ENCODE measurements around the gene NKD2.
"Not testable (repeated sequence)": the region's sequence is repeated elsewhere in the genome, so short reads cannot be mapped to it uniquely, and the experiment has no call there.

The NKD2 gene

GRCh38 chr5:1069720-1070088, 61.1 kb downstream of the NKD2 start:
- no peak for DNase-seq (ENCODE audit: low read depth in 2 of 2)

DNA sequence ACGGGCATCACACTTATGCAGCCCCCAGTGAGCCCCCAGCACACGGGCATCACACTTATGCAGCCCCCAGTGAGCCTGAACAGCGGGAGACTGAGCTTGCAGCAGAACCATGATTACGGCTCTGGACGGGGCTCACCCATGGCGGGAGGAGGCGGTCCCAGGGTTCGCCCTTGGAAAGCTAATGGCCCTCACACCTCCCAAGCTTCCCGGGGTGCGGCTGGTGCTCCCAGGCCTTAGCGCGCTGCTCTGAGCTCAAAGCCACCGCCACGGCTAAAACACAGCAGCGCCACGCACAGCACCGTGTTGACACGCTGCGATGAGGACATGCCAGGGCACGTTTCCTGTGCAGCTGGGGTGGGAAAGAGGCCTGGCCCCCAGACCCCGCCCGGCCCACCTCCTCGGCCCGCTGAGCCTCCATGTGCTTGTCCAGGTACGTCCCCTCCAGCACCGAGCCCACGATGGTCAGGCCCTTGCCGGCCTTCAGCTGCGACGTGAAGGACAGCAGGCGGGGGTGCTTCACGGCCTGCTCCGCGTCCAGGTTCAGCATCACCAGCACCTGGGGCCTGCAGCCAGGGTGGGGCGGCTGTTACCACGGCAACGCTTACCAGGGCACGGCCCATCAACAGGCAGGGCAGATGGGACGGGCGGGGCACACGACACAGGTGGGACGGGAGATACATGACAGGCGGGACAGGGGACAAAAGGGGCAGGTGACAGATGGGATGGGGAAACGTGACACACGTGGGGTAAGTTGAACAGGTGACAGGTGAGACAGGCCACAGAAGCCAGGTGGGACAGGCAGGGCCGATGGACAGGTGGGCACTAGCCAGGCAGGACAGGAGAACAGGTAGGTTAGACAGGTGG, 64.9 kb downstream of the NKD2 start:
- no peak for DNase-seq (ENCODE audit: low read depth in 2 of 2)

DNA sequence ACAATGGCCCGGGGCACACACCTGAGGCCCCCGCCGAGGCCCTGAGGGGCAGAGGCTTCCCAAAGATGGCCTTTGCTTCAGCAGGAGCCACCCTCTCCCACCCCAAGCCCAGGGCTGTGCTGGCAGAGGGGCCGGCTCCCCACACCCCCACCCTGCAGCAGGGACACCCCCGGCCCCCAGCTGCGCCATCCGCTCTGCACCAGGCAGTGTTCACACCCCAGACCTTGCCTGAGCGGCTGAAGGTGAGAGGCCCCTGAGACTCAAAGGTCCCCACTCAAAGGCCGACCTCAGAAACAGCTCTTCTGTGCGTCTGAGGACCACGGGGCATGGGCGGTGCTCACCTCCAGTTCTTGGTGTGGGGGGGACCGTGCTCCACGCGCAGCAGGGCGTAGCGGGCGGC, 65.6 kb downstream of the NKD2 start:
- DNase-seq (ENCODE audit: low read depth in 2 of 2) = no peak

DNA sequence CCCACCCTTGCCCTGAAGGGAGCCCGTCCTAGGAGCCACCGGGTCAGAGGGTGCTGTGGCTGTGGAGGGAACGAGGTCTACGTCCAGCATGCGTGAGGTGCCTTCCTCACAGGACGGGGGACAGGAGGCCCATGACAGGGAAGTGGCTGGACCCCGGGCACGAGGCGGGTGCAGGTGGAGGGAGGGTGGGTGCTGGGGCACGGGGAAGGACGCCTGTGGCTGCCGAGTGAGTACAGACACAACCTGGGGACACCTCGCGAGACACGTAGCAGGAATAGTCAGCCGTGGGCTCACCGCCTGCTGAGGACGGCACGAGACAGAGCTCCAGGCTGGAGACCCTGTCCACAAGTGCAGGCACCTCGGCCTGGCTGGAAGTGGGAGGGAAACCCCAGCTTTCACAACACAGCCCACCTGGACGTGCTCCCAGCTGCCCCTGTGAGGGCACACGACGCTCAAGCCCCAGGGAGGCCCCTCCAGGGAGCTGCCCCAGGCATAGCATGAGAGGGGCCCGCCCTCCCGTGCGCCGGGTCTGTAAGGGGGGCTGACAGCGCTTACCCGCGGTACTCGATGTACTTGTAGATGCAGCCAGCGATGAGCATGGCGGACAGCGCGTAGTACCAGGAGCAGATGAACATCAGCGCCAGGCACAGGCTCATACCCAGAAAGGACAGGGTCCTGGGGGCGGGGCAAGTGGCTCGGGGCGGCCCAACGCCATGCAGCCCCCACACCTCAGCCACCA, 66.4 kb downstream of the NKD2 start:
- DNase-seq (ENCODE audit: low read depth in 2 of 2) = no peak

GRCh38 chr5:1075555-1075881, 66.9 kb downstream of the NKD2 start:
- DNase-seq (ENCODE audit: low read depth in 2 of 2) = no peak

DNA sequence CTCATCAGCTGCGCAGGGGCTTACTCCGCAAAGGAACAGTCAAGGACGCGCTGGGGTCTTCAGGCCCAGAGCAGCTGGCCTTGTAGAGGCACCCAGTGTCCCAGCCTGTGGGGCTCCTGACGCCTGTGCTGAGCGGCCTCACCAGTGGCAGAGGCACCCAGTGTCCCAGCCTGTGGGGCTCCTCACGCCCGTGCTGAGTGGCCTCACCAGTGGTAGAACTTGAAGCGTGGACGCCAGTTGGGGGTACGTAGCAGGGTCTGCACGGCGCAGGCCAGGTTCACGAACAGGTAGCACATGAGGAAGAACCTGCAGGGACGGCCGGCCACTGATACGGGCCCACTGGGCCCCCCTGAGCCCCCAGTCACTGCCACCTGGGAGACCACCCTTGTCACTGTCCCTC, 67.3 kb downstream of the NKD2 start:
- no peak for DNase-seq (ENCODE audit: low read depth in 2 of 2)

DNA sequence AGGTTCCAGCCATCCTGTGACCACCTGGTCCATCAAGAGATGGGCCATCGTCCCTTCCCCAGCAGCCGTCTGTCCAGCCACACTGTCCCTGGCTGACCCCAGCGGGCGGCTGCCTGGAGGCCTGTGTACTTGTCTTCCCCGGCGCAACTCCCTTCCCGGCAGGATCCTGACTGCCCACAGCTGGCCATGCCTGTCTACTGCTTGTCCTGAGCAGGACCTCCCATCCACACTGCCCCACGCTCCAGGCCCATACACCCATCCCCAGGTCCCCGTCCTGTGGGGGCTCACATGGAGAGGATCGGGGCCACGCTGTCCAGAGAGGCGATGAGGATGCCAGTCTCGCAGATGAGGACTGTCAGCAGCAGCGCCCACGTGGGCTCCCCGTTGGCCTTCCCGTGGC, 67.8 kb downstream of the NKD2 start:
- DNase-seq (ENCODE audit: low read depth in 2 of 2) = no peak

- DNase-seq (ENCODE audit: low read depth in 2 of 2) = no peak
Measured at GRCh38 chr5:1077026-1077425, 68.4 kb downstream of the NKD2 start.

GRCh38 chr5:1077491-1078020, 69.0 kb downstream of the NKD2 start:
- DNase-seq (ENCODE audit: low read depth in 2 of 2) = no peak

GRCh38 chr5:1078206-1078605, 69.6 kb downstream of the NKD2 start:
- no peak for DNase-seq (ENCODE audit: low read depth in 2 of 2)

GRCh38 chr5:1078851-1079250, 70.2 kb downstream of the NKD2 start:
- DNase-seq (ENCODE audit: low read depth in 2 of 2) = no peak

DNA sequence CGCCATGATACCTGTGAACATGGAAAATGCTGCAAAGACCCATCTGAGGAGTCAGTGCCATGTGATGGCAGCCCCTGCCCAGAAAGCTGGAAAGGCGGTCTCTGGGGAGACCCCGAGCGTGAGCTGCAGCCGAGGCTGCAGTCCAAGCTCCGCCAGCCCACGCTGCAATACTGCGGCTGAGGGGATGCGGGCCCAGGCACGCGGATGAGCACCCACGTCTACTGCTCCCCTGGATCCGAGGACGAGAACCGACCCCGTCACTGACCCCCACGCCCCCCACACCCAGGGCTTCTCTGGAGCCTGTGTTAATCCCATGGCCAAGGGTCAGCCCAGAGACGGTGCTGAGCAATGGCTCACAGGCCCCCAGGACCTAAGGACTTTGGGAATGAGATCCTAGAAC, 70.9 kb downstream of the NKD2 start:
- DNase-seq (ENCODE audit: low read depth in 2 of 2) = no peak

GRCh38 chr5:1079961-1080360, 71.4 kb downstream of the NKD2 start:
- no peak for DNase-seq (ENCODE audit: low read depth in 2 of 2)

GRCh38 chr5:1080432-1080831, 71.8 kb downstream of the NKD2 start:
- no peak for DNase-seq (ENCODE audit: low read depth in 2 of 2)

- DNase-seq (ENCODE audit: low read depth in 2 of 2) = no peak
Measured at GRCh38 chr5:1081519-1081918, 72.9 kb downstream of the NKD2 start.

DNA sequence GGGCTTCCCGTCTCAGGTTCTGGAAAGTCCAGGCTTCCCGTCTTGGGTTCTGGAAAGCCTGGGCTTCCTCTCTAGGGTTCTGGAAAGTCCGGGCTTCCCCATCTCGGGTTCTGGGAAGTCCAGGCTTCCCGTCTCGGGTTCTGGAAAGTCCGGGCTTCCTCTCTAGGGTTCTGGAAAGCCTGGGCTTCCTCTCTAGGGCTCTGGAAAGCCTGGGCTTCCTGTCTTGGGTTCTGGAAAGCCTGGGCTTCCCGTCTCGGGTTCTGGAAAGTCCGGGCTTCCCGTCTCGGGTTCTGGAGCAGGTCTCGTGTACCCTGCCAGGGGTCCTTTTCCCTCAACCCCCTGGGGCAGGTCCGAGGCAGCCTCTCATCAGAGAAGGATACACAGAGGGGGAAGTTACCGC, 74.4 kb downstream of the NKD2 start:
- not testable (repeated sequence) for DNase-seq (ENCODE audit: low read depth in 2 of 2)

DNA sequence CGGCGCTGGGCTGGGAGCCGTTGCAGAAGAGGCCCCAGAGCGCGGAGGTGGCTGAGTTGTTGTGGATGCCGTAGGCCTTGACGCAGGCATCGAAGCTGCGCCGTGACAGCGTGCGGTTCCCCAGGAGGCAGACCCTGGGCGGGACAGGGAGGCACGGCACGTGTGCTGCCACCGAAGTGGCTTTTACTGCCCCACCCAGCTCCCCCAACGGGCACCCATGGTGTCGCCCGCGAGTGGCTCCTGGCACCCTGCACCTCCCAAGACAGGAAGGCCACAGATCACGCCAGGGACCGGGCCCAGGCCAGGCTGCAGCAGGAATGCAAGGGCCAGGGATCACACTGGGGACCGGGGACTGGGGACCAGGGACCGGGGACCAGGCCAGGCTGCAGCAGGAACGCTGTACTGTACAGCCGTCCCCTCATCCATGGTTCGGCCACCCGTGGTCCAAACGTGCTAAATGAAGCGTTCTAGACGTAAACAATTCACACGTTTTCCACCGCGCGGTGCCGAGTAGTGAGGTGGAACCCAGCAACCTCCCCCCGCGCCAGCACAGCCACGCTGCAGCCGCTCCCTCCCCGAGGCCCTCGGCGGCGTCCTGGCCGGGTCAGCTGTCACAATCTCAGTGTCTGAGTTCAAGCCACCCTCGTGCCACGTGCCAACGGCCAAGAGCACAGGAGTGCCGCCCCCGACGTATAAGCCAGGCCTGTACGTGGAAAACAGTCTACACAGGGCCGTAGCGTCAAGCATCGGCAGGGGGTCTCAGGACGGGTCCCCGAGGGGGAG, 75.4 kb downstream of the NKD2 start:
- DNase-seq (ENCODE audit: low read depth in 2 of 2) = no peak

DNA sequence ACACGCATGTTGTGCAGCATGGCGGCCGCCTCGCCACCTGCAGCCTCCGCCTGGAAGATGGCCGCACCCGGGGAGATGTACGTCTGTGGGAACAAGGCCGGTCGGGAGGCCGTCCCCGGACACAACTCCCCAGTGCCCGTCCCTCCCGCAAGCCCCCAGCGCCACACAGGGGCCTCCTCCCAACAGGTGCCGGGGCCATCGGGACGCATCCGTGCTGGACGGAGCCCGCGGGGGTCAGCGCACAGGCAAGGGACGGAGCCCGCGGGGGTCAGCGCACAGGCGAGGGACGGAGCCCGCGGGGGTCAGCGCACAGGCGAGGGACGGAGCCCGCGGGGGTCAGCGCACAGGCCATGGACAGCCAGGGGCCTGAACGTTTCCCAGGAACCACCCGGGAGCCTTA, 76.8 kb downstream of the NKD2 start:
- no peak for DNase-seq (ENCODE audit: low read depth in 2 of 2)

DNA sequence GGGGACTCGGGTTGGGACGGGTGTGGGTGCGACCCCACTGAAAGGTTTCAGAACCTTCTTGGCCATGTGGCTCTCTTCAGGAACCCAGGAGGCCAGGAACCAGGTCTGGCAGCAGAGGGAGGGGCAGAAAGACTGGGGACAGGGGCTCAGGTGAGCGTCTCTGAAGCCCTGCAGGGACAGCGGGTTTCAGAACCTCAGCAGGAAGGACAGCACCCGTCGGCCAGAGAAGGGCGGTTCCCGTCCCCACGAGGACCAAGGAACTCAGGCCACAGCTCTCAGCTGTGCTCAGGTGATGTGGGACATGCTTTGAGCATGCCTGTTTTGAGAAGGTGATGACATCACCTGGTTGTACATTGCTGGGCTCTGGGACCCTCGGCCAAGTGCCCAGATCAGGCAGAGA, 77.5 kb downstream of the NKD2 start:
- no peak for DNase-seq (ENCODE audit: low read depth in 2 of 2)

GRCh38 chr5:1086871-1087270, 78.3 kb downstream of the NKD2 start:
- DNase-seq (ENCODE audit: low read depth in 2 of 2) = no peak

- DNase-seq (ENCODE audit: low read depth in 2 of 2) = no peak
Measured at GRCh38 chr5:1087428-1087827, 78.8 kb downstream of the NKD2 start.

DNA sequence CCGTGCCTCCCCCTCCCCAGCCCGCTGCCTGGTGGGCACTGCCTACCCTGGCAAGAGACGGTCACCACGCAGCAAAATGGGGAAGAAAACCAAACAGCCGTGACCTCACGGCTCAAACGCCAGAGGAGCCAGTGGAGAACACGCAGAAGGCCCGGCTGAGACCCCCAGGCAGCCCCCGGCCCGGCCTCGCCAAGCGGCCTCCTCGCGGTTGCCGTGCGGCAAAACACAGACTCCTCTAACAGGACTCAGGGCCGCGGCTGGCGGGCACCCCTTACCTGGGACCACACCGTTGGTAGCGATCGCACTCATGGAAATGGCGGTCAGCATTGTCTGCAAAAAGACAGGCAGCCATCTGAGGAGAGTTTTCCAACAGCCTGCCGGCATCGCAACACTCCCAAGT, 79.4 kb downstream of the NKD2 start:
- DNase-seq (ENCODE audit: low read depth in 2 of 2) = no peak
